Duodenal mucosa (tissue), 2 donors: ENCODE measurements around the gene RIC8B.

Source experiments
- H3K27ac ChIP-seq: one replicate; pipeline ENCODE4 v1.7.0; 2013; ENCODE audit warnings: low read depth, low read length
- H3K27me3 ChIP-seq, 2 donors: one replicate each; pipeline ENCODE4 v1.7.0; 2013; ENCODE audit warnings: low read length in 2 of 2, control low read depth in 1 of 2; ENCODE audit not compliant: insufficient read depth in 2 of 2, control insufficient read depth in 1 of 2
- H3K36me3 ChIP-seq, 2 donors: one replicate each; pipeline ENCODE4 v1.7.0; 2013; ENCODE audit warnings: low read length in 2 of 2, control low read depth in 1 of 2; ENCODE audit not compliant: insufficient read depth in 2 of 2, control insufficient read depth in 1 of 2
- H3K4me1 ChIP-seq, 2 donors: one replicate each; pipeline ENCODE4 v1.7.0; 2013; ENCODE audit warnings: low read length in 2 of 2, control low read depth in 1 of 2; ENCODE audit not compliant: insufficient read depth in 2 of 2, control insufficient read depth in 1 of 2
- H3K4me3 ChIP-seq, 2 donors: one replicate each; pipeline ENCODE4 v1.7.0; 2013; ENCODE audit warnings: low read length in 2 of 2, low read depth in 1 of 2
- H3K9ac ChIP-seq, 2 donors: one replicate each; pipeline ENCODE4 v1.7.0; 2013; ENCODE audit warnings: low read length in 2 of 2, low read depth in 1 of 2
- H3K9me3 ChIP-seq, 2 donors: one replicate each; pipeline ENCODE4 v1.7.0; 2013; ENCODE audit warnings: low read length in 2 of 2, control low read depth in 1 of 2; ENCODE audit not compliant: control insufficient read depth in 1 of 2

The RIC8B gene

DNA sequence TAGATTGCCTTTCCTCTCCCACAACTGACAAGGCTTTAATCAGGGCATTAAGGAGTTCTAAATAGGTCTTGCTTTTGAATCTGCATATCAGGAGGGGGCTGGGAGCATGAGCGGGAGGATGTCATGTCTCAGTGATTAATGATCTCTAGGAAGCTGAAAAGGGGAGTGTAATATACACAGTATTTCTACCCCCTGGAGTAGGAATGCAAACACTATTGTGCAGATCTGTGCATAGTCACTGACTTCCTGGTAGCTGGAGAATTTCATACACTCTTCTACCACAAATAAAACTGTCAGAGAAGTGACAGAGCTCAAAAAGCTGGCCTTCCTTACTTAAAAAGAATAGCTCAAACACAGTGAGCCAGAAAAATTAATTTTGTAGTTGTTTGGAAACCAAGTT lies 65.8 kb downstream of the RIC8B start:
- H3K36me3 ChIP-seq = peaks cover 3 to 11% of the 10 kb centered on the region in 2 donors
- no peaks in the 10 kb centered on the region for H3K27me3 ChIP-seq
- no peak overlapping the region for H3K9ac ChIP-seq
- H3K4me3 ChIP-seq = no peak overlapping the region
- H3K9me3 ChIP-seq = no peaks in the 10 kb centered on the region
- H3K27ac ChIP-seq = no peak overlapping the region
- peaks cover 4 to 11% of the 10 kb centered on the region in 2 donors for H3K4me1 ChIP-seq

DNA sequence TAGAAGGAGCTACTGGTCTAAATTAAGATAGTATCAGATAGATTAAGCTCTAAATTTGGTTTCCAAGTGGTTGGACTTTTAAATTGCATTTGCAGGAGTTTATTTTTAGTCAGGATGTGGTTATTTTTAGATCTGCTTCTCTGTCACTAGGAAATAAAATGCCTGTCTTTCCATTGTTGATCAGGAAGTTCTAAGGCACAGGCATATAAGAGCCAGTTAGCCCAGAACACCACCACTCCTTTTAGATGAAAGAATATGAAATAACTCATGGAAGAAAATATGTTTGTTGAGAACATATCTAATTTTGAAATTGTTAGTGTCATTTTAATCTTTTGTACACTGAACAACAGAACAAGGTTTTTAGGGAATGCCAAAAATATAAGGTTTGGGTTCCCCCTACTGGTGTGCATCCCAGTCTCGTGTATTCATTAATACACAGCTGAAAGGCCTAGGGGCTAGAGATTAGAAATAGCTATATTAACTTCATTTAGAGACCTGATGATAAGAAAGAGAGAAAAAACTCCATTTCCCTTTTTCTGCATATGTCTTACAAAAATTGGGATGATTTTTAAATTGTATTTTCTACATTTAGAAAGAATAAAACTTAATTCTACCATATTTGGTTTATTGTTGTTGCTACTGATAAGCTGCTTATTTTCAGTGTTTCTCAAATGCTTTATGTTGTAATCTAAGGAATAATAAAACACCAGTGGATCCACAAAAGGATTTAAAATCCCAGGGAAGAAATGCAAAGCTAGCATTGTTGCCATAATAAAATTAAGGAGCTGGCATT lies 67.2 kb downstream of the RIC8B start:
- peaks cover 3 to 18% of the 10 kb centered on the region in 2 donors for H3K36me3 ChIP-seq
- H3K4me3 ChIP-seq = no peak overlapping the region
- H3K27ac ChIP-seq = no peak overlapping the region
- H3K9ac ChIP-seq = no peak overlapping the region
- no peaks in the 10 kb centered on the region for H3K27me3 ChIP-seq
- peaks cover 4 to 11% of the 10 kb centered on the region in 2 donors for H3K4me1 ChIP-seq
- H3K9me3 ChIP-seq = no peaks in the 10 kb centered on the region

DNA sequence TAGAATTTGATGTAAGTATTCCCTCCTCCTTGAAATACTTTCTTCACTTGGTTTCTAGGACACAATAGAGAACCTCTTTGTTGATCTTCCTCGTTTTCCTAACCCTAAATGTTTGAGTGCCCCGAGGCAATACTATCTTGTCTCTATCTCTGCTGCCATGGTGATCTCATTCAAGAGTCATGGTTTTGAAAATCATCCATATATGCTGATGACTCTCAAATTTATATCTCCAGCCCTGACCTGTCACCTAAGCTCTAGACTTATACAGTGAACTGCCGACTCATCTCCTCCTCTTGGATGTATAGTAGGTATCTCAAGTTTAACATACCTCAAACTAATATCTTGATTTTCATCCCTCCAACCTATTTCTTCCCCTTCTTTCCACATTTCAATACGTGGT lies 71.4 kb downstream of the RIC8B start:
- no peaks in the 10 kb centered on the region for H3K27me3 ChIP-seq
- H3K9ac ChIP-seq = no peak overlapping the region
- H3K4me3 ChIP-seq = no peak overlapping the region
- peaks cover 3 to 22% of the 10 kb centered on the region in 2 donors for H3K36me3 ChIP-seq
- no peaks in the 10 kb centered on the region for H3K4me1 ChIP-seq
- H3K9me3 ChIP-seq = no peaks in the 10 kb centered on the region
- H3K27ac ChIP-seq = no peak overlapping the region

DNA sequence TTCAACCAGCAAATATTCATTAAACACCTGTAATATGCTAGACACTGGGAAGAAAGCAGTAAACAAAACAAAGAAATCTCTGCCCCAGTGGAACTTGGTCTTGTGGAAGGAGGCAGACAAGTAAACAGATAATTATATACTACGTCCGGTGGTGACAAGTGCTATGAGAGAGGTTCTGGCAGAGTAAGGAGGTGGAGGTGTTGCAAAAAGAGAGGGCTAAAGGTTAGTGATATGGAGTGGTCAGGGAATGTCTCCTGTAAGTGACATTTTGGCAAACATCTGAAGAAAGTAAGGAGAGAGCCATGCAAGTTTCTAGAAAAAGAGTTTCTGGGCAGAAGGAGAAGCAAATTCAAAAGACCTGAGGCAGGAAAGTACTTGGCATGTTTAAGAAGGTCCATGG lies 73.4 kb downstream of the RIC8B start:
- Histone ChIP-seq H3K9me3 (no peaks in the 10 kb centered on the region), H3K9ac (no peak overlapping the region), H3K4me1 (no peaks in the 10 kb centered on the region), H3K27me3 (no peaks in the 10 kb centered on the region), H3K36me3 (peaks cover 3 to 23% of the 10 kb centered on the region in 2 donors), H3K27ac (no peak overlapping the region), H3K4me3 (no peak overlapping the region)

DNA sequence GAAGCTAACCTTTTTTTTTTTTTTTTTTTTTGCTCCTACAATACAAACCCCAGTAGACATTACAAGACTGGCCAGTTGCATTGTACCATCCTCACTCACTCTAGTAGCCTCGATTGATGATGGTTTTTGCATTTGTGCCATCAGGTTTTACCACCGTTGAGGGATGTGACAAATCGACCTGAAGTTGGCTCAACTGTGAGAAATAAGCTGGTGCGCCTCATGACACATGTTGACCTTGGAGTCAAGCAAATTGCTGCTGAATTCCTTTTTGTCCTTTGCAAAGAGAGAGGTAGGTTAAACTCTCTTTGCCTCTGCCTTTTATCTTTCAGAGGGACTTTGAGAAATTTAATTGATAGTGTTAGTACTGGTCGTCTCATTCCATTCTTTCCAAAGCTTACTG lies 76.8 kb downstream of the RIC8B start:
- Histone ChIP-seq H3K27me3 (no peaks in the 10 kb centered on the region), H3K27ac (no peak overlapping the region), H3K36me3 (peaks cover 0 to 13% of the 10 kb centered on the region in 2 donors), H3K4me1 (peaks cover 6 to 11% of the 10 kb centered on the region in 2 donors), H3K4me3 (no peak overlapping the region), H3K9ac (no peak overlapping the region), H3K9me3 (no peaks in the 10 kb centered on the region)

DNA sequence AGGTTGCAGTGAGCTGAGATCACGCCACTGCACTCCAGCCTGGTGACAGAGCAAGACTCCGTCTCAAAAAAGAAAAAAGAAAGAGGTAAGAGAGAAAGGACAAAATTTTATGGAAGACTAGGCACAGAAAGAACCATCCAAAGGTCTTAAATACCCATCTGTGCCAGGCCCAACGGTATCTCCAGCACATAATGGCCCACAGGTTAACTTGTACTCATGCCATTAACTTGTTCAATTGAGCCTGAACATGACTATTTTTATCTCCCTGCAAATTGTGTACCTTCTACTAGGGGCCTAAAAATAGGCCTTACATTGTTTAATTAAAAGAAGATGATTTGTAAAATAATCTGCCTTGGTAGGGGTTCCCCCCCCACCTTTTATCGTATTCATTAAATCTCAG lies 80.2 kb downstream of the RIC8B start:
- H3K27me3 ChIP-seq = no peaks in the 10 kb centered on the region
- peaks cover under 1 to 18% of the 10 kb centered on the region in 2 donors for H3K36me3 ChIP-seq
- H3K4me1 ChIP-seq = peaks cover 6 to 11% of the 10 kb centered on the region in 2 donors
- no peaks in the 10 kb centered on the region for H3K9me3 ChIP-seq
- H3K4me3 ChIP-seq = no peak overlapping the region
- H3K27ac ChIP-seq = no peak overlapping the region
- no peak overlapping the region for H3K9ac ChIP-seq

DNA sequence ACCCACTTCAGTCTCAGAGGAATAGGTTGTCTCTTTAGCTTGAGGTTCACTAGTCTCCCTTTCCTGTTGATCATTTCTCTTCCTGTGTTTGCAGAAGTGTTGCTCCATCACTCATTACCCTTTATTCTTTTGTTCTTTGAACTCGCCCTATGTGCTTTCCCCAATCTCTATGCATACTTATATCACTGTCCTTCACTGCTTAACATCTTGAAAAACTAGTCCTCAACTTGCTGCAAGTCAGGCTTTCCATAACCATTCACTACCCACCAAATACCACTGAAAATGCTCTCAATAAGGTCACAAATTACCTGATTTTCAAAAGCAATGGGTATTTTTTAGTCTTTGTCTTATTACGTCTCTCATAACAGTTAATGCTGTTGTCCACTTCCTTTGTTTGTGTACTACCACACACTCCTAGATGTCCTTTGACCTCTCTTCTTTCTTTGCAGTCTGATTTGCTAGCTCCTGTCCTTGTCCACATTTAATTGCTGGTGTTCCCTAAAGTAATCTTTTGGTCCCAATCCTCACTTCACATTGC lies 80.8 kb downstream of the RIC8B start:
- peaks cover 6 to 20% of the 10 kb centered on the region in 2 donors for H3K36me3 ChIP-seq
- no peak overlapping the region for H3K27ac ChIP-seq
- no peak overlapping the region for H3K9ac ChIP-seq
- no peaks in the 10 kb centered on the region for H3K27me3 ChIP-seq
- H3K9me3 ChIP-seq = no peaks in the 10 kb centered on the region
- peaks cover 6 to 11% of the 10 kb centered on the region in 2 donors for H3K4me1 ChIP-seq
- H3K4me3 ChIP-seq = no peak overlapping the region

- Histone ChIP-seq H3K4me1 (peaks cover 0 to 4% of the 10 kb centered on the region in 2 donors), H3K9me3 (no peaks in the 10 kb centered on the region), H3K27me3 (no peaks in the 10 kb centered on the region), H3K9ac (no peak overlapping the region), H3K27ac (no peak overlapping the region), H3K4me3 (no peak overlapping the region), H3K36me3 (peaks cover 13 to 32% of the 10 kb centered on the region in 2 donors)
Observed at GRCh38 chr12:106861984-106862916, 87.8 kb downstream of the RIC8B start.

GRCh38 chr12:106863189-106863588 lies 88.7 kb downstream of the RIC8B start:
- peaks cover 13 to 30% of the 10 kb centered on the region in 2 donors for H3K36me3 ChIP-seq
- H3K4me1 ChIP-seq = peaks cover 0 to 4% of the 10 kb centered on the region in 2 donors
- no peaks in the 10 kb centered on the region for H3K27me3 ChIP-seq
- H3K27ac ChIP-seq = no peak overlapping the region
- no peak overlapping the region for H3K9ac ChIP-seq
- no peaks in the 10 kb centered on the region for H3K9me3 ChIP-seq
- H3K4me3 ChIP-seq = no peak overlapping the region

- H3K4me3 ChIP-seq = no peak overlapping the region
- H3K36me3 ChIP-seq = peaks cover 4 to 20% of the 10 kb centered on the region in 2 donors
- H3K4me1 ChIP-seq = peaks cover 0 to 4% of the 10 kb centered on the region in 2 donors
- H3K9ac ChIP-seq = no peak overlapping the region
- H3K9me3 ChIP-seq = no peaks in the 10 kb centered on the region
- no peaks in the 10 kb centered on the region for H3K27me3 ChIP-seq
- no peak overlapping the region for H3K27ac ChIP-seq
Observed at GRCh38 chr12:106865683-106866082, 91.2 kb downstream of the RIC8B start.
